ENCODE measurements around the gene KRTAP4-7. TPM values are rescaled to one million over a fixed set of nuclear protein-coding genes. Genes with fewer than 3 reads are reported as not detected.

KRTAP4-7 gene
- total and polyA plus RNA-seq, 3 experiments from 2014 or later = not detected

Other genes with a start within 250 kb of the KRTAP4-7 start
Only the 30 nearest of the 38 such genes appear.
- gene KRT23, start 146.5 kb upstream of the KRTAP4-7 start, total RNA-seq = not detected
- not detected for gene KRT23, start 146.5 kb upstream of the KRTAP4-7 start, polyA plus RNA-seq
- not detected for gene KRT39, start 117.2 kb upstream of the KRTAP4-7 start, total RNA-seq
- not detected for gene KRT39, start 117.2 kb upstream of the KRTAP4-7 start, polyA plus RNA-seq
- not detected for gene KRT40, start 99.8 kb upstream of the KRTAP4-7 start, total RNA-seq
- not detected for gene KRT40, start 99.8 kb upstream of the KRTAP4-7 start, polyA plus RNA-seq
- not detected for gene KRTAP3-3, start 90.0 kb upstream of the KRTAP4-7 start, total RNA-seq
- not detected for gene KRTAP3-3, start 90.0 kb upstream of the KRTAP4-7 start, polyA plus RNA-seq
- gene KRTAP3-2, start 84.2 kb upstream of the KRTAP4-7 start, total RNA-seq = not detected
- gene KRTAP3-2, start 84.2 kb upstream of the KRTAP4-7 start, polyA plus RNA-seq = not detected
- not detected for gene KRTAP3-1, start 75.0 kb upstream of the KRTAP4-7 start, total RNA-seq
- gene KRTAP3-1, start 75.0 kb upstream of the KRTAP4-7 start, polyA plus RNA-seq = not detected
- gene KRTAP1-5, start 56.9 kb upstream of the KRTAP4-7 start, total RNA-seq = not detected
- gene KRTAP1-5, start 56.9 kb upstream of the KRTAP4-7 start, polyA plus RNA-seq = not detected
- gene KRTAP1-4, start 54.0 kb upstream of the KRTAP4-7 start, total RNA-seq = not detected
- gene KRTAP1-4, start 54.0 kb upstream of the KRTAP4-7 start, polyA plus RNA-seq = not detected
- gene KRTAP1-3, start 49.3 kb upstream of the KRTAP4-7 start, total RNA-seq = not detected
- not detected for gene KRTAP1-3, start 49.3 kb upstream of the KRTAP4-7 start, polyA plus RNA-seq
- not detected for gene KRTAP1-1, start 42.7 kb upstream of the KRTAP4-7 start, total RNA-seq
- gene KRTAP1-1, start 42.7 kb upstream of the KRTAP4-7 start, polyA plus RNA-seq = not detected
- not detected for gene KRTAP2-1, start 36.8 kb upstream of the KRTAP4-7 start, total RNA-seq
- not detected for gene KRTAP2-1, start 36.8 kb upstream of the KRTAP4-7 start, polyA plus RNA-seq
- gene KRTAP2-2, start 28.9 kb upstream of the KRTAP4-7 start, total RNA-seq = not detected
- not detected for gene KRTAP2-2, start 28.9 kb upstream of the KRTAP4-7 start, polyA plus RNA-seq
- not detected for gene KRTAP2-3, start 24.0 kb upstream of the KRTAP4-7 start, total RNA-seq
- not detected for gene KRTAP2-3, start 24.0 kb upstream of the KRTAP4-7 start, polyA plus RNA-seq
- not detected for gene KRTAP2-4, start 18.3 kb upstream of the KRTAP4-7 start, total RNA-seq
- not detected for gene KRTAP2-4, start 18.3 kb upstream of the KRTAP4-7 start, polyA plus RNA-seq
- gene KRTAP4-8, start 14.0 kb downstream of the KRTAP4-7 start, total RNA-seq = not detected
- gene KRTAP4-8, start 14.0 kb downstream of the KRTAP4-7 start, polyA plus RNA-seq = not detected
- not detected for gene KRTAP4-16, start 18.1 kb downstream of the KRTAP4-7 start, total RNA-seq
- not detected for gene KRTAP4-16, start 18.1 kb downstream of the KRTAP4-7 start, polyA plus RNA-seq
- not detected for gene KRTAP4-9, start 21.2 kb downstream of the KRTAP4-7 start, total RNA-seq
- not detected for gene KRTAP4-9, start 21.2 kb downstream of the KRTAP4-7 start, polyA plus RNA-seq
- not detected for gene KRTAP4-11, start 34.2 kb downstream of the KRTAP4-7 start, total RNA-seq
- gene KRTAP4-11, start 34.2 kb downstream of the KRTAP4-7 start, polyA plus RNA-seq = not detected
- not detected for gene KRTAP4-12, start 40.0 kb downstream of the KRTAP4-7 start, total RNA-seq
- gene KRTAP4-12, start 40.0 kb downstream of the KRTAP4-7 start, polyA plus RNA-seq = not detected
- gene KRTAP4-6, start 56.4 kb downstream of the KRTAP4-7 start, total RNA-seq = not detected
- gene KRTAP4-6, start 56.4 kb downstream of the KRTAP4-7 start, polyA plus RNA-seq = 0.35 TPM
- not detected for gene KRTAP4-5, start 65.7 kb downstream of the KRTAP4-7 start, total RNA-seq
- not detected for gene KRTAP4-5, start 65.7 kb downstream of the KRTAP4-7 start, polyA plus RNA-seq
- gene KRTAP4-4, start 76.6 kb downstream of the KRTAP4-7 start, total RNA-seq = not detected
- gene KRTAP4-4, start 76.6 kb downstream of the KRTAP4-7 start, polyA plus RNA-seq = not detected
- not detected for gene KRTAP4-3, start 84.1 kb downstream of the KRTAP4-7 start, total RNA-seq
- gene KRTAP4-3, start 84.1 kb downstream of the KRTAP4-7 start, polyA plus RNA-seq = not detected
- gene KRTAP4-2, start 94.1 kb downstream of the KRTAP4-7 start, total RNA-seq = not detected
- gene KRTAP4-2, start 94.1 kb downstream of the KRTAP4-7 start, polyA plus RNA-seq = not detected
- gene KRTAP4-1, start 100.8 kb downstream of the KRTAP4-7 start, total RNA-seq = not detected
- not detected for gene KRTAP4-1, start 100.8 kb downstream of the KRTAP4-7 start, polyA plus RNA-seq
- not detected for gene KRTAP9-1, start 105.7 kb downstream of the KRTAP4-7 start, total RNA-seq
- not detected for gene KRTAP9-1, start 105.7 kb downstream of the KRTAP4-7 start, polyA plus RNA-seq
- gene KRTAP9-2, start 142.5 kb downstream of the KRTAP4-7 start, total RNA-seq = not detected
- gene KRTAP9-2, start 142.5 kb downstream of the KRTAP4-7 start, polyA plus RNA-seq = not detected
- not detected for gene KRTAP9-3, start 148.3 kb downstream of the KRTAP4-7 start, total RNA-seq
- gene KRTAP9-3, start 148.3 kb downstream of the KRTAP4-7 start, polyA plus RNA-seq = not detected
- not detected for gene KRTAP9-8, start 153.8 kb downstream of the KRTAP4-7 start, total RNA-seq
- gene KRTAP9-8, start 153.8 kb downstream of the KRTAP4-7 start, polyA plus RNA-seq = not detected
- gene KRTAP9-4, start 165.5 kb downstream of the KRTAP4-7 start, total RNA-seq = not detected
- gene KRTAP9-4, start 165.5 kb downstream of the KRTAP4-7 start, polyA plus RNA-seq = not detected